ENCODE data around the gene RPS6KC1.
"Not testable (repeated sequence)": the region's sequence is repeated elsewhere in the genome, so short reads cannot be mapped to it uniquely, and the experiment has no call there.

RPS6KC1 gene

GRCh38 chr1:213166852-213167251, 115.8 kb downstream of the RPS6KC1 start:
- Mint-ChIP-seq H3K36me3 (ENCODE audit: low read depth) (no peaks in the 10 kb centered on the region), H3K27me3 (ENCODE audit: low read depth) (no peaks in the 10 kb centered on the region), H3K4me1 (ENCODE audit: low read depth) (no peaks in the 10 kb centered on the region), H3K9me3 (no peaks in the 10 kb centered on the region), H3K27ac (no peak overlapping the region), H3K4me3 (no peak overlapping the region)
- DNase-seq (ENCODE audit: low spot score): no peak

- Mint-ChIP-seq H3K27me3 (ENCODE audit: low read depth) (no peaks in the 10 kb centered on the region), H3K36me3 (ENCODE audit: low read depth) (no peaks in the 10 kb centered on the region), H3K4me3 (no peak overlapping the region), H3K4me1 (ENCODE audit: low read depth) (no peaks in the 10 kb centered on the region), H3K27ac (no peak overlapping the region), H3K9me3 (no peaks in the 10 kb centered on the region)
- no peak for DNase-seq (ENCODE audit: low spot score)
Observed at GRCh38 chr1:213171711-213172110, 120.7 kb downstream of the RPS6KC1 start.

GRCh38 chr1:213176341-213176740, 125.3 kb downstream of the RPS6KC1 start:
- Mint-ChIP-seq H3K4me3 (no peak overlapping the region), H3K27me3 (ENCODE audit: low read depth) (no peaks in the 10 kb centered on the region), H3K36me3 (ENCODE audit: low read depth) (peaks cover 3% of the 10 kb centered on the region)

GRCh38 chr1:213179784-213180183, 128.7 kb downstream of the RPS6KC1 start:
- Mint-ChIP-seq H3K27me3 (ENCODE audit: low read depth) (no peaks in the 10 kb centered on the region), H3K36me3 (ENCODE audit: low read depth) (peaks cover 3% of the 10 kb centered on the region), H3K9me3 (peaks cover 3% of the 10 kb centered on the region), H3K4me1 (ENCODE audit: low read depth) (peaks cover 3% of the 10 kb centered on the region), H3K4me3 (no peak overlapping the region), H3K27ac (no peak overlapping the region)
- no peak for DNase-seq (ENCODE audit: low spot score)

More at GRCh38 chr1:213176341-213176740, 125.3 kb downstream of the RPS6KC1 start:
- H3K4me1 Mint-ChIP-seq (ENCODE audit: low read depth): no peaks in the 10 kb centered on the region
- no peak overlapping the region for H3K27ac Mint-ChIP-seq
- DNase-seq (ENCODE audit: low spot score): no peak
- no peaks in the 10 kb centered on the region for H3K9me3 Mint-ChIP-seq

GRCh38 chr1:213180833-213181232, 129.8 kb downstream of the RPS6KC1 start:
- Mint-ChIP-seq H3K4me3 (no peak overlapping the region), H3K27me3 (ENCODE audit: low read depth) (no peaks in the 10 kb centered on the region), H3K36me3 (ENCODE audit: low read depth) (peaks cover 4% of the 10 kb centered on the region), H3K4me1 (ENCODE audit: low read depth) (peaks cover 3% of the 10 kb centered on the region), H3K27ac (no peak overlapping the region), H3K9me3 (peaks cover 10% of the 10 kb centered on the region)
- DNase-seq (ENCODE audit: low spot score): no peak

- Mint-ChIP-seq H3K27me3 (ENCODE audit: low read depth) (no peaks in the 10 kb centered on the region), H3K27ac (no peak overlapping the region), H3K9me3 (peaks cover 21% of the 10 kb centered on the region), H3K36me3 (ENCODE audit: low read depth) (peaks cover 7% of the 10 kb centered on the region), H3K4me1 (ENCODE audit: low read depth) (peaks cover 3% of the 10 kb centered on the region), H3K4me3 (no peak overlapping the region)
- DNase-seq (ENCODE audit: low spot score): no peak
Observed at GRCh38 chr1:213183036-213183672, 132.1 kb downstream of the RPS6KC1 start.

- peaks cover 3% of the 10 kb centered on the region for H3K4me1 Mint-ChIP-seq (ENCODE audit: low read depth)
- no peak overlapping the region for H3K4me3 Mint-ChIP-seq
- H3K36me3 Mint-ChIP-seq (ENCODE audit: low read depth): peaks cover 7% of the 10 kb centered on the region
- no peak for DNase-seq (ENCODE audit: low spot score)
- H3K9me3 Mint-ChIP-seq: peaks cover 28% of the 10 kb centered on the region
- H3K27me3 Mint-ChIP-seq (ENCODE audit: low read depth): no peaks in the 10 kb centered on the region
- H3K27ac Mint-ChIP-seq: no peak overlapping the region
Observed at GRCh38 chr1:213186168-213186567, 135.1 kb downstream of the RPS6KC1 start.

GRCh38 chr1:213192026-213192425, 141.0 kb downstream of the RPS6KC1 start:
- H3K9me3 Mint-ChIP-seq: peaks cover 14% of the 10 kb centered on the region
- H3K4me3 Mint-ChIP-seq: no peak overlapping the region
- H3K4me1 Mint-ChIP-seq (ENCODE audit: low read depth): no peaks in the 10 kb centered on the region
- no peak for DNase-seq (ENCODE audit: low spot score)
- no peaks in the 10 kb centered on the region for H3K27me3 Mint-ChIP-seq (ENCODE audit: low read depth)
- H3K27ac Mint-ChIP-seq: no peak overlapping the region
- peaks cover under 1% of the 10 kb centered on the region for H3K36me3 Mint-ChIP-seq (ENCODE audit: low read depth)

GRCh38 chr1:213194383-213194782, 143.3 kb downstream of the RPS6KC1 start:
- H3K4me3 Mint-ChIP-seq: no peak overlapping the region
- peaks cover 29% of the 10 kb centered on the region for H3K9me3 Mint-ChIP-seq
- H3K36me3 Mint-ChIP-seq (ENCODE audit: low read depth): peaks cover 6% of the 10 kb centered on the region
- no peaks in the 10 kb centered on the region for H3K4me1 Mint-ChIP-seq (ENCODE audit: low read depth)
- no peak overlapping the region for H3K27ac Mint-ChIP-seq
- no peaks in the 10 kb centered on the region for H3K27me3 Mint-ChIP-seq (ENCODE audit: low read depth)
- DNase-seq (ENCODE audit: low spot score): no peak

- Mint-ChIP-seq H3K36me3 (ENCODE audit: low read depth) (peaks cover 6% of the 10 kb centered on the region), H3K4me1 (ENCODE audit: low read depth) (no peaks in the 10 kb centered on the region)
Observed at GRCh38 chr1:213194855-213195254, 143.8 kb downstream of the RPS6KC1 start.

GRCh38 chr1:213196328-213197054, 145.4 kb downstream of the RPS6KC1 start:
- H3K9me3 Mint-ChIP-seq: peaks cover 20% of the 10 kb centered on the region
- not testable (repeated sequence) for H3K4me3 Mint-ChIP-seq; H3K36me3 Mint-ChIP-seq (ENCODE audit: low read depth); H3K4me1 Mint-ChIP-seq (ENCODE audit: low read depth); DNase-seq (ENCODE audit: low spot score); H3K27me3 Mint-ChIP-seq (ENCODE audit: low read depth); H3K27ac Mint-ChIP-seq

More at GRCh38 chr1:213194855-213195254, 143.8 kb downstream of the RPS6KC1 start:
- Mint-ChIP-seq H3K9me3 (peaks cover 26% of the 10 kb centered on the region), H3K27ac (no peak overlapping the region), H3K27me3 (ENCODE audit: low read depth) (no peaks in the 10 kb centered on the region), H3K4me3 (no peak overlapping the region)
- no peak for DNase-seq (ENCODE audit: low spot score)

- peaks cover 15% of the 10 kb centered on the region for H3K9me3 Mint-ChIP-seq
- no peak overlapping the region for H3K27ac Mint-ChIP-seq
- no peak overlapping the region for H3K4me3 Mint-ChIP-seq
- peaks cover 9% of the 10 kb centered on the region for H3K36me3 Mint-ChIP-seq (ENCODE audit: low read depth)
- DNase-seq (ENCODE audit: low spot score): no peak
- H3K27me3 Mint-ChIP-seq (ENCODE audit: low read depth): no peaks in the 10 kb centered on the region
- H3K4me1 Mint-ChIP-seq (ENCODE audit: low read depth): no peaks in the 10 kb centered on the region
Observed at GRCh38 chr1:213200630-213201029, 149.6 kb downstream of the RPS6KC1 start.

- Mint-ChIP-seq H3K4me3 (no peak overlapping the region), H3K9me3 (peaks cover 15% of the 10 kb centered on the region), H3K27ac (no peak overlapping the region), H3K36me3 (ENCODE audit: low read depth) (peaks cover 9% of the 10 kb centered on the region), H3K4me1 (ENCODE audit: low read depth) (no peaks in the 10 kb centered on the region), H3K27me3 (ENCODE audit: low read depth) (no peaks in the 10 kb centered on the region)
- no peak for DNase-seq (ENCODE audit: low spot score)
Observed at GRCh38 chr1:213201380-213202155, 150.5 kb downstream of the RPS6KC1 start.

GRCh38 chr1:213211201-213211600, 160.2 kb downstream of the RPS6KC1 start:
- no peaks in the 10 kb centered on the region for H3K27me3 Mint-ChIP-seq (ENCODE audit: low read depth)
- no peak overlapping the region for H3K27ac Mint-ChIP-seq
- H3K4me3 Mint-ChIP-seq: no peak overlapping the region
- no peak for DNase-seq (ENCODE audit: low spot score)
- peaks cover 10% of the 10 kb centered on the region for H3K36me3 Mint-ChIP-seq (ENCODE audit: low read depth)
- H3K9me3 Mint-ChIP-seq: peaks cover 4% of the 10 kb centered on the region
- no peaks in the 10 kb centered on the region for H3K4me1 Mint-ChIP-seq (ENCODE audit: low read depth)
